RWPE2 (cell line): Measurements from ENCODE around the gene E2F7.

Experiments used
- ATAC-seq: fragments of 200-7000 bp; cut with Tn5 transposase; 3 replicates; pipeline ENCODE4 v1.9.1; 2021; ENCODE audit warnings: low read depth
- DNase-seq: peaks from one replicate; pipeline ENCODE4 v3.0.0-alpha.2; 2020; ENCODE audit warnings: low spot score
- H3K27ac ChIP-seq: fragments of 450-650 bp; 2 replicates; pipeline ENCODE4 v1.5.1; 2017; ENCODE audit warnings: mild to moderate bottlenecking; ENCODE audit not compliant: poor library complexity, severe bottlenecking
- H3K27me3 ChIP-seq: fragments of 250-450 bp; sonication (Bioruptor Pico); 2 replicates; pipeline ENCODE4 v1.5.1; 2021; ENCODE audit warnings: mild to moderate bottlenecking, moderate library complexity; ENCODE audit not compliant: insufficient read depth, poor library complexity, severe bottlenecking
- H3K36me3 ChIP-seq: fragments of 250-450 bp; sonication (Bioruptor Pico); 2 replicates; pipeline ENCODE4 v1.5.1; 2020; ENCODE audit warnings: low read depth, mild to moderate bottlenecking, moderate library complexity
- H3K4me1 ChIP-seq: fragments of 250-450 bp; sonication (Bioruptor Pico); 2 replicates; pipeline ENCODE4 v1.5.1; 2021; ENCODE audit warnings: mild to moderate bottlenecking, moderate library complexity; ENCODE audit not compliant: insufficient read depth, poor library complexity, severe bottlenecking
- H3K4me3 ChIP-seq: fragments of 250-450 bp; sonication (Bioruptor Pico); 2 replicates; pipeline ENCODE4 v1.5.1; 2021; ENCODE audit warnings: mild to moderate bottlenecking, moderate library complexity; ENCODE audit not compliant: severe bottlenecking
- H3K9me3 ChIP-seq: fragments of 250-450 bp; sonication (Bioruptor Pico); 2 replicates; pipeline ENCODE4 v1.5.1; 2021; ENCODE audit warnings: mild to moderate bottlenecking, moderate library complexity; ENCODE audit not compliant: severe bottlenecking
- CTCF ChIP-seq: fragments of 450-650 bp; IDR thresholded peaks from one replicate; pipeline ENCODE4 v1.5.1; 2017; ENCODE audit warnings: mild to moderate bottlenecking, moderate library complexity; ENCODE audit not compliant: poor library complexity, severe bottlenecking

The E2F7 gene

DNA sequence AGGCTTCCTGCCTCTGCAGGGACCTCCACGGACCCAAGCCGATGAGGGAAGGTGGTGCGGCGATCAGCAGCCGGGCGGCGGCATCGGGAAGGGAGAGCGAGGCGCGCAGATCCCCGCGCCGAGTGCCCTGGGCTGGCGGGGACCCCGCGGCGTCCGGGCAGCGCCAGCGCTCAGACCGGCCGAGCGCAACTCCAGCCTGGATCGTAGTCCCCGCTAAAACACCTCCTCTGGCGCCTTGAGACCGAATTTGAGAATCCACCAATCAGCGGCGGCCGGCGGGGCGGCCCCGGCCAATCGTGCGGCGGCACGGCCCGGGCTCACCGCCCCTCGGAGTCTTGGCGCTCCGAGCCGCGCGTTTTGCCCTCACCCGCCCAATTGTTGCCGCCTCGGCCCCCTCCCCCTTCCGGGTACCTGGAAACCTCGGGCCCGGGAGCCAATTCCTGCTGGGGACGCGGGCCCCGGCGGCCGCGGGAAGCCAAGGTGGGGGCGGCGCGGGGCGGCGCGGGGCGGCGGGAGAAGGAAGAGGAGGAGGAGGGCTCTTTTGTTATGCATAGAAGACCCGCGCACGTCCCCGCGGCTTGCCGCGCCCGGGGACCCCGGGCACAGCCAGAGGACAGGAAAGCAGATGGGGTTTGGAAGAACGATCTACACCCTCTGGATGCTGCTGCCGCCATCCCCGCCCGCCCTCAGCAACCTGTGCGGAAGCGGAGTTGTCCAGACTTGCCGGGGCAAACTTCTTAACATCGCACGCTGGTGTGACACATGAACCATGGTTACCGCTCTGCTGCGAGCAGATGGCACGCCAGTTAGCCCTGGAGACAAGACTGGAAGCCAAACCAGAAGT, at the start of gene E2F7:
TSS of gene E2F7 (minus strand) at position 209 of the 844 bp plus-strand sequence. CDS start 934 bp downstream, outside the sequence.
- Histone ChIP-seq H3K4me1 (peaks cover 15% of the 10 kb centered on the region), H3K4me3 (peak within 1 kb of the TSS; percentile 81), H3K27me3 (no peaks in the 10 kb centered on the region), H3K9me3 (no peaks in the 10 kb centered on the region), H3K27ac (peak within 1 kb of the TSS; percentile 73), H3K36me3 (peaks cover 36% of the 10 kb centered on the region)
- no peak for TF ChIP-seq CTCF
- DNase-seq (peak; percentile 96), ATAC-seq (peak; percentile 90)

DNA sequence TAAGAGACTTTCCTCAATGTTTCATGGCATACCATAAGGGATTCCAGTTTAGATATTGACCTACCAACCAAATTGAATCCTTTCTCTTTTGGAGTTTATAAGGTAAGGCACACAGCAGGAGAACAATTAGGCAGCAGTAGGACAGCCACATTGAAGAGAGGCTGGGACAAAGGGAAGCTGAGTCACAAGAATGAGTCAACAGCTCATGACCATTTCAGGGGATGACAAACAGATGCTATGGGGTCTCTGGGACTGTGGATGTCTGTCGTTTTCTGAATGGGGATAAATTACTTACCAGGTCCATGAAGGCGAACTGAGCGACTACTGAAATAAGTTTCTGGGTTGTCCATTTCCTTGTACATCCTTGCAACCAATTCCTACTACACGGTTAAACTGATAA, 48.6 kb upstream of the E2F7 start:
- H3K27ac ChIP-seq: no peak overlapping the region
- DNase-seq: no peak
- no peak for ATAC-seq
- peaks cover 6% of the 10 kb centered on the region for H3K4me1 ChIP-seq
- H3K4me3 ChIP-seq: no peak overlapping the region
- H3K36me3 ChIP-seq: no peaks in the 10 kb centered on the region
- no peaks in the 10 kb centered on the region for H3K27me3 ChIP-seq
- no peak for TF ChIP-seq CTCF
- H3K9me3 ChIP-seq: peaks cover 3% of the 10 kb centered on the region

- H3K36me3 ChIP-seq: no peaks in the 10 kb centered on the region
- TF ChIP-seq CTCF: no peak
- no peaks in the 10 kb centered on the region for H3K27me3 ChIP-seq
- peaks cover 5% of the 10 kb centered on the region for H3K9me3 ChIP-seq
- H3K27ac ChIP-seq: no peak overlapping the region
- ATAC-seq (no peak), DNase-seq (no peak)
- H3K4me1 ChIP-seq: peaks cover 8% of the 10 kb centered on the region
- H3K4me3 ChIP-seq: no peak overlapping the region
Measured at GRCh38 chr12:77108707-77109106, 43.3 kb upstream of the E2F7 start.

DNA sequence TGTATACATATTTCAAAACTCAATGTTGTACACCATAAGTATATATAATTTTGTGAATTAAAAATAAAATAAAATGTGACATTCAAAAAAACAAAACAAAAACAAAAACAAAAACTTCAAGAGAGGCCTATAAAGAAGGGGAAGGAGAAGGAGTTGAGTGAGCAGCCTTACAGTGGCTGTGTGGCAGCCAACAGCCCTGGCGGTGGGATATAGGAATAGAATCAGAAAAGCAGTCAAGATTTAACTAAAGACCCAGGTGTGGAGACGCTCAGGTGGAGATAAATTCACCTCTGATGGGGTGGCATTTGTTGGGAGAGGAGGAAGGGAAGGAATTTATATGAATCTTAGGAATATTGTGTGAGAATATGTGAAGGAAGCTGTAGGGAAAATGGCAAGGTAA, 41.8 kb upstream of the E2F7 start:
- DNase-seq (no peak), ATAC-seq (no peak)
- H3K27me3 ChIP-seq: no peaks in the 10 kb centered on the region
- H3K27ac ChIP-seq: no peak overlapping the region
- H3K4me3 ChIP-seq: no peak overlapping the region
- H3K9me3 ChIP-seq: peaks cover 5% of the 10 kb centered on the region
- no peaks in the 10 kb centered on the region for H3K36me3 ChIP-seq
- peaks cover 14% of the 10 kb centered on the region for H3K4me1 ChIP-seq
- no peak for TF ChIP-seq CTCF

GRCh38 chr12:77104792-77105191, 39.4 kb upstream of the E2F7 start:
- Histone ChIP-seq H3K4me1 (peaks cover 14% of the 10 kb centered on the region), H3K36me3 (no peaks in the 10 kb centered on the region), H3K9me3 (peaks cover 2% of the 10 kb centered on the region), H3K27ac (peak overlapping the region; percentile 23), H3K4me3 (no peak overlapping the region), H3K27me3 (no peaks in the 10 kb centered on the region)
- ATAC-seq (no peak), DNase-seq (no peak)
- TF ChIP-seq CTCF: no peak
